ENCODE results near the gene DUSP12. TPM values are rescaled to one million over a fixed set of nuclear protein-coding genes. Genes with fewer than 3 reads are reported as not detected.
"Not testable (repeated sequence)": the region's sequence is repeated elsewhere in the genome, so short reads cannot be mapped to it uniquely, and the experiment has no call there.

The DUSP12 gene
- total and polyA plus RNA-seq, 4 donors, result 15.0 to 60.1 (median 23.2) TPM

- Histone ChIP-seq H3K4me1 (ENCODE audit: control insufficient read depth in 5 of 5, insufficient read depth in 5 of 5, low read length in 5 of 5) (peaks cover 0 to 9% (median 0%) of the 10 kb centered on the region in 5 donors), H3K36me3 (ENCODE audit: control insufficient read depth in 4 of 4, insufficient read depth in 4 of 4, low read length in 4 of 4) (no peaks in the 10 kb centered on the region), H3K27ac (ENCODE audit: low read depth in 1 of 2, low read length in 1 of 2) (no peak overlapping the region), H3K4me3 (no peak overlapping the region), H3K9me3 (ENCODE audit: control insufficient read depth in 4 of 4, insufficient read depth in 3 of 4, low read length in 3 of 4) (peaks cover 0 to 2% (median 0%) of the 10 kb centered on the region in 4 donors), H3K27me3 (ENCODE audit: control insufficient read depth in 3 of 3, insufficient read depth in 3 of 3, low read length in 2 of 3) (no peaks in the 10 kb centered on the region), H3K9ac (ENCODE audit: insufficient read depth in 1 of 2, low read length in 2 of 2) (no peak overlapping the region)
- ATAC-seq (ENCODE audit: insufficient read depth, low FRiP score) (no peak), DNase-seq (no peak)
- no peak for TF ChIP-seq CTCF (IDR thresholded peaks at IDR 0.05; ENCODE audit: control extremely low read depth, extremely low read depth)
- WGBS, 2 donors, result 96 to 100% methylated on average over 1 of the region's 1 CpG
Observed at GRCh38 chr1:161722406-161722805, 27.2 kb upstream of the DUSP12 start.

- H3K36me3 ChIP-seq (ENCODE audit: control insufficient read depth in 4 of 4, insufficient read depth in 4 of 4, low read length in 4 of 4), result no peaks in the 10 kb centered on the region
- no peak overlapping the region for H3K9ac ChIP-seq (ENCODE audit: insufficient read depth in 1 of 2, low read length in 2 of 2)
- 80 to 86% methylated on average over 8 of the region's 8 CpGs for WGBS, 2 donors
- H3K4me1 ChIP-seq (ENCODE audit: control insufficient read depth in 5 of 5, insufficient read depth in 5 of 5, low read length in 5 of 5), result peaks cover 0 to 9% (median 0%) of the 10 kb centered on the region in 5 donors
- H3K27ac ChIP-seq (ENCODE audit: low read depth in 1 of 2, low read length in 1 of 2), result no peak overlapping the region
- no peak for ATAC-seq (ENCODE audit: insufficient read depth, low FRiP score)
- H3K27me3 ChIP-seq (ENCODE audit: control insufficient read depth in 3 of 3, insufficient read depth in 3 of 3, low read length in 2 of 3), result peaks cover 0 to 2% (median 0%) of the 10 kb centered on the region in 3 donors
- DNase-seq, result peak in 2 of 3 donors; percentile 30 to 79
- peaks cover 0 to 2% (median 0%) of the 10 kb centered on the region in 4 donors for H3K9me3 ChIP-seq (ENCODE audit: control insufficient read depth in 4 of 4, insufficient read depth in 3 of 4, low read length in 3 of 4)
- no peak for TF ChIP-seq CTCF (IDR thresholded peaks at IDR 0.05; ENCODE audit: control extremely low read depth, extremely low read depth)
- no peak overlapping the region for H3K4me3 ChIP-seq
Observed at GRCh38 chr1:161723459-161724141, 26.0 kb upstream of the DUSP12 start.

DNA sequence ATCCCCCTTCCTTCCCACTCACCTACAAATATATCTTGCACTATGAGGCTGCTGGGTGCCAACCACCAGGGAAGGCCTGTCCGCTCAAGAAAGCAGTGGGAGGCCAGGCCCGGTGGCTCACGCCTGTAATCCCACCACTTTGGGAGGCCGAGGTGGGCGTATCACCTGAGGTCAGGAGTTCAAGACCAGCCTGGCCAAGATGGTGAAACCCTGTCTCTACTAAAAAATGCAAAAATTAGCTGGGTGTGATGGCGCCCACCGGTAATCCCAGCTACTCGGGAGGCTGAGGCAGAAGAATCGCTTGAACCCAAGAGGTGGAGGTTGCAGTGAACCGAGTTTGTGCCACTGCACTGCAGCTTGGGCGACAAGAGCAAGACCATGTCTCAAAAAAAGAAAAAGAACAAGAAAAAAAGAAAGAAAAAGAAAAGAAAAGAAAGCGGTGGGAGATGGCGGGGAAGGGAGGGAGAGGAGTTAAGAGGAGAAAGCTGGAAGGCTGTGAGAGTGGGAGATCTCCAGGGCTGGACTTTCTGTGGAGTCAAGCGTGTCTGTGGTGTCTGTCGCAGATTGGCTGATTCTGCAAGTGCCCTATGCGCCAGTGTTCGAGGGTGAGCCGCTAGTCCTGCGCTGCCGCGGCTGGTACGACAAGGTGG is 24.2 kb upstream of the DUSP12 start:
- ATAC-seq (ENCODE audit: insufficient read depth, low FRiP score); H3K4me3 ChIP-seq; H3K36me3 ChIP-seq (ENCODE audit: control insufficient read depth in 4 of 4, insufficient read depth in 4 of 4, low read length in 4 of 4); DNase-seq; H3K27me3 ChIP-seq (ENCODE audit: control insufficient read depth in 3 of 3, insufficient read depth in 3 of 3, low read length in 2 of 3); H3K4me1 ChIP-seq (ENCODE audit: control insufficient read depth in 5 of 5, insufficient read depth in 5 of 5, low read length in 5 of 5); H3K9me3 ChIP-seq (ENCODE audit: control insufficient read depth in 4 of 4, insufficient read depth in 3 of 4, low read length in 3 of 4): not testable (repeated sequence)
- 51 to 58% methylated on average over 21 to 22 of the region's 22 CpGs for WGBS, 2 donors
- H3K27ac ChIP-seq (ENCODE audit: low read depth in 1 of 2, low read length in 1 of 2), result peak overlapping the region in 1 of 2 donors; percentile 85
- peak overlapping the region in 1 of 2 donors; percentile 24 for H3K9ac ChIP-seq (ENCODE audit: insufficient read depth in 1 of 2, low read length in 2 of 2)

DNA sequence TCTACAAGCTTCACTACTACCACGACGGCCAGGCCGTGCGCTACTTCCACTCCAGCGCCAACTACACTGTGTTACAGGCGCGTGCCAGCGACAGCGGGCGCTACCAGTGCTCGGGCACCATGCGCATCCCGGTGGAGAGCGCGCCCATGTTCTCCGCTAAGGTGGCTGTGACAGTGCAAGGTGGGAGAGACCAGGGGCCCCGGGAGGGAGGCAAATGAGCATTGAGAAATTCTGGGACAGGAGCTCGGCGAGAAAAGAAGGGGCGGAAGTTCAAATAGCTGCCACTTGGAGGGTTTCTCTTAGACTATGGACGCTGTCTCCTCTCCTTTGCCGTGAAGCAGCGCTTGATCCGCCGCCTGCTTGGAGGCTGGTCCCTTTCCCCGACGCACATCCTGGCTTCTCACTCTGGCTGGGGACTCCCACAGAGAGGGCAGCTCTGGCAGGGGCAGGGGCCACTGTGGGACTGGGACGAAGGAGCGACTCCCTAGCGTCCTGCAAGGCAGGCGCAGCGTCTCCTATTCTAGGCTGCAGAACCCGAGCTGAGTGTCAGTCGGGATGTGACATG is 23.6 kb upstream of the DUSP12 start:
- peak; percentile 9 for ATAC-seq (ENCODE audit: insufficient read depth, low FRiP score)
- H3K27me3 ChIP-seq (ENCODE audit: control insufficient read depth in 3 of 3, insufficient read depth in 3 of 3, low read length in 2 of 3), result peaks cover 0 to 3% (median 0%) of the 10 kb centered on the region in 3 donors
- TF ChIP-seq CTCF (IDR thresholded peaks at IDR 0.05; ENCODE audit: control extremely low read depth, extremely low read depth), result no peak
- peak; percentile 60 to 76 (median 62) for DNase-seq
- H3K27ac ChIP-seq (ENCODE audit: low read depth in 1 of 2, low read length in 1 of 2), result peak overlapping the region; percentile 51 to 85
- H3K9me3 ChIP-seq (ENCODE audit: control insufficient read depth in 4 of 4, insufficient read depth in 3 of 4, low read length in 3 of 4), result peaks cover 0 to under 1% (median 0%) of the 10 kb centered on the region in 4 donors
- H3K36me3 ChIP-seq (ENCODE audit: control insufficient read depth in 4 of 4, insufficient read depth in 4 of 4, low read length in 4 of 4), result no peaks in the 10 kb centered on the region
- WGBS, 2 donors, result 0 to 1% methylated on average over 34 of the region's 34 CpGs
- peaks cover 0 to 9% (median 0%) of the 10 kb centered on the region in 5 donors for H3K4me1 ChIP-seq (ENCODE audit: control insufficient read depth in 5 of 5, insufficient read depth in 5 of 5, low read length in 5 of 5)
- H3K4me3 ChIP-seq, result peak overlapping the region; percentile 74
- peak overlapping the region in 1 of 2 donors; percentile 24 for H3K9ac ChIP-seq (ENCODE audit: insufficient read depth in 1 of 2, low read length in 2 of 2)

Measured in lung (tissue), 12 donors.